Type B pancreatic cell (in vitro differentiated cells): ENCODE data around the gene JAK1. TPM values are rescaled to one million over a fixed set of nuclear protein-coding genes. Genes with fewer than 3 reads are reported as not detected.

Source experiments
- DNase-seq: peaks from one replicate; pipeline ENCODE4 v3.0.0; 2021; ENCODE audit warnings: mixed read lengths; ENCODE audit not compliant: unreplicated experiment; ENCODE audit errors: extremely low spot score
- H3K27ac Mint-ChIP-seq: 2 replicates; pipeline ENCODE4 v1.8.0; 2021; ENCODE audit warnings: mild to moderate bottlenecking, mixed read lengths
- H3K27me3 Mint-ChIP-seq: 2 replicates; pipeline ENCODE4 v1.8.0; 2021; ENCODE audit warnings: mixed read lengths
- H3K36me3 Mint-ChIP-seq: 2 replicates; pipeline ENCODE4 v1.8.0; 2021; ENCODE audit warnings: mixed read lengths
- H3K4me1 Mint-ChIP-seq: one replicate; pipeline ENCODE4 v1.8.0; 2021; ENCODE audit warnings: mixed read lengths; ENCODE audit not compliant: unreplicated experiment
- H3K4me3 Mint-ChIP-seq: 2 replicates; pipeline ENCODE4 v1.8.0; 2021; ENCODE audit warnings: mild to moderate bottlenecking, mixed read lengths
- H3K9me3 Mint-ChIP-seq: 2 replicates; pipeline ENCODE4 v1.8.0; 2021; ENCODE audit warnings: mixed read lengths
- total RNA-seq: library from RNA; stranded (reverse); gene quantifications from 2 replicates; pipeline ENCODE4 v1.2.1, GENCODE V29; 2021; ENCODE audit warnings: low replicate concordance
- TF ChIP-seq, protein P1 (sequence below): fragments of 200-600 bp; sonication (generic); conservative IDR thresholded peaks from 2 replicates; pipeline ENCODE4 v1.5.0; 2021; ENCODE audit warnings: antibody characterized with exemption, mild to moderate bottlenecking

The JAK1 gene
- total RNA-seq, 1 donor from 2014 or later, result 54.8 TPM

DNA sequence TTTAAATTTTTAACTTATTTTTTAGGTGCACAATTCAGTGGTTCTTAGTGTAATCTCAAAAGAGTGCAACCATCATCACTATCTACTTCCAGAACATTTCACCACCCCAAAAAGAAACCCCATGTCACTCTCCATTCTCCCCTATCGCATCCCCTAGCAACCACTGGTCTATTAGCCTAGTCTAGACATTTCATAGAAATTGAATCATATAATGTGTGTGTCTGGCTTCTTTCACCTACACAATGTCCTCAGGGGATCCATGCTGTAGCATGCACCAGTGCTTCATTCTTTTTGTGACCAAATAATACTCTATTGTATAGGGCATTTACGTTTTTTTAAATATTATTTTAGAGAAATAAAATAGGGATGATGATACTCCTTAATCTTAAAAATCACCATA is 64.7 kb downstream of the JAK1 start:
- Mint-ChIP-seq H3K27me3 (no peaks in the 10 kb centered on the region), H3K4me1 (peaks cover 7% of the 10 kb centered on the region), H3K36me3 (no peaks in the 10 kb centered on the region), H3K4me3 (no peak overlapping the region), H3K9me3 (peaks cover 3% of the 10 kb centered on the region), H3K27ac (no peak overlapping the region)
- TF ChIP-seq, protein P1, sequence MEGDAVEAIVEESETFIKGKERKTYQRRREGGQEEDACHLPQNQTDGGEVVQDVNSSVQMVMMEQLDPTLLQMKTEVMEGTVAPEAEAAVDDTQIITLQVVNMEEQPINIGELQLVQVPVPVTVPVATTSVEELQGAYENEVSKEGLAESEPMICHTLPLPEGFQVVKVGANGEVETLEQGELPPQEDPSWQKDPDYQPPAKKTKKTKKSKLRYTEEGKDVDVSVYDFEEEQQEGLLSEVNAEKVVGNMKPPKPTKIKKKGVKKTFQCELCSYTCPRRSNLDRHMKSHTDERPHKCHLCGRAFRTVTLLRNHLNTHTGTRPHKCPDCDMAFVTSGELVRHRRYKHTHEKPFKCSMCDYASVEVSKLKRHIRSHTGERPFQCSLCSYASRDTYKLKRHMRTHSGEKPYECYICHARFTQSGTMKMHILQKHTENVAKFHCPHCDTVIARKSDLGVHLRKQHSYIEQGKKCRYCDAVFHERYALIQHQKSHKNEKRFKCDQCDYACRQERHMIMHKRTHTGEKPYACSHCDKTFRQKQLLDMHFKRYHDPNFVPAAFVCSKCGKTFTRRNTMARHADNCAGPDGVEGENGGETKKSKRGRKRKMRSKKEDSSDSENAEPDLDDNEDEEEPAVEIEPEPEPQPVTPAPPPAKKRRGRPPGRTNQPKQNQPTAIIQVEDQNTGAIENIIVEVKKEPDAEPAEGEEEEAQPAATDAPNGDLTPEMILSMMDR, result no peak
- DNase-seq, result no peak

DNA sequence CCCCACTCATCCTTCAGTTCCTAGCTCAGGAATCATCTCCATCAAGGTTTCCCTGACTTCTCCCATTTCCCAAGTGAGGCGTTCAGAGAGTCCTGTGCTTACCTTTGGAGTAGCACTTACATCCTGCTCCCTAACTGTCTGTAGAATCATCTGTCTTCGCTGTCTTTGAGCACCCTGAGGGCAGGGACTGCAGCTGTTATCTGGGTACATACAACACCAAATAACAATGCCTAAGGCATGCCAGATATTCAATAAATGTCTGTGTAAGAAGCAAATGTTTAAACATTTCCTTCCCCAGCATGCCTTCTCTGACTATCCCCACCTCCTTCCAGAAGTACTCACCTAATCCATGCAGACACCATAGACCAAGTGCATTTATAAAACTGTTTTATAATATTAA is 65.4 kb downstream of the JAK1 start:
- Mint-ChIP-seq H3K36me3 (no peaks in the 10 kb centered on the region), H3K27ac (no peak overlapping the region), H3K27me3 (no peaks in the 10 kb centered on the region), H3K9me3 (peaks cover 4% of the 10 kb centered on the region), H3K4me3 (no peak overlapping the region), H3K4me1 (peaks cover 15% of the 10 kb centered on the region)
- DNase-seq, result no peak
- TF ChIP-seq, protein P1, result no peak

DNA sequence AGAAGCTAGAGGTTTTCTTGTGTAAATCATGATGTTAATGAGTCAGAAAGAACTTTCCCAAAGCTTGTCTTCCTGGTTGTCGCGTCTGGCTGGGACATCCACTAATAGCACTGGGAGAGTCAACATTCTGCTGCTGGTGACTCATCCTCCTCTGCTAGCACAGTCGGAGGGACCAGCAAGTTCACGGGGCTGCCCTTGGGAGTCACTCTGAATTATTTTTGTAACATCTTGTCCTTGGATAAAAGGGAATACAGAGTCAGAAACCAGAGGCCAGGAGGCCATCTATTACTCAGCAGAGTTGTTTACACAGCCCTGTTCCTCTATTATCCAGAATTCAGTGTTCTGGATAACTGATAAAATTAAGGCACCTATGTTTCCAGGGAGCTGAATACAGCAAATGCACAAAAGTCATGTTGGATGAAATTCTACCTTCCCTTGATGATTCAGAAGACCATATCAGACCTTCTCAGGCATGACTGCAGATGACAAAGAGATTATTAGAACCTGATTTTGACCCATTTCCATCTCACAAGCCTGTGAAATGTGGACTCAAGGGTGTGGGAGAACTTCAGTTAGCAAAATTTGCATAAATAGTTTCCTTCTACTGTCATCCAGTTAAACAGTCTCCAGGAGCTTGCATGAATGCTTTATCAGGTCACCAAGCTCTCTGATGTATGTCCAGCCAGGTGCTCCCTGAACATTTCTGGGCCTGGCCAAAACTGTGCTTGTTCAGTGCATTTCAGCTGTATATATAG is 68.1 kb downstream of the JAK1 start:
- Mint-ChIP-seq H3K4me1 (peaks cover 22% of the 10 kb centered on the region), H3K27ac (peak overlapping the region; percentile 86), H3K9me3 (peaks cover 4% of the 10 kb centered on the region), H3K27me3 (no peaks in the 10 kb centered on the region), H3K36me3 (no peaks in the 10 kb centered on the region), H3K4me3 (peak overlapping the region; percentile 1)
- TF ChIP-seq, protein P1, result no peak
- DNase-seq, result no peak

GRCh38 chr1:64896551-64896950 is 69.8 kb downstream of the JAK1 start:
- TF ChIP-seq, protein P1, result no peak
- Mint-ChIP-seq H3K27me3 (no peaks in the 10 kb centered on the region), H3K27ac (peak overlapping the region; percentile 72), H3K36me3 (no peaks in the 10 kb centered on the region), H3K9me3 (peaks cover 4% of the 10 kb centered on the region), H3K4me3 (peak overlapping the region; percentile 33), H3K4me1 (peaks cover 23% of the 10 kb centered on the region)
- DNase-seq, result no peak

DNA sequence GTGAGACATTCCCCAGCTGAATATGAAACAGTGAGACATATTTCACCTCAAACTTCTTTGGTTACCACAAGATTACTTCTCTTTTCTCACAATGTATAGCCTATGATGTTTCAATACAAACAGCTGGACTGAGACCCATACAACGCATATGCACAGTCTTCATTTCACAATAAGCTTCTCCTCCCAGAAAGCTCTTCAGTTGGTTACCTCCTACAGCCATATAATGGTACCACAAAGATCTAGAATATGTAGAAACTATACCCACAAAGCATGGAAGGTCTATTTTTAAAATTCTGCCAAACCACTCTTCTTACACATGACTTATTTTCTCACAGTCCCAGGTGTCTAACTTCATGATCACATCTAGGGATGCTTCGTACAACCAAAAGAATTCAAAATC is 70.8 kb downstream of the JAK1 start:
- H3K4me3 Mint-ChIP-seq, result no peak overlapping the region
- peaks cover 4% of the 10 kb centered on the region for H3K9me3 Mint-ChIP-seq
- no peaks in the 10 kb centered on the region for H3K36me3 Mint-ChIP-seq
- no peak overlapping the region for H3K27ac Mint-ChIP-seq
- peaks cover 25% of the 10 kb centered on the region for H3K4me1 Mint-ChIP-seq
- H3K27me3 Mint-ChIP-seq, result no peaks in the 10 kb centered on the region
- TF ChIP-seq, protein P1, result no peak
- no peak for DNase-seq
